ENCODE measurements around the gene RDM1. TPM values are rescaled to one million over a fixed set of nuclear protein-coding genes. Genes with fewer than 3 reads are reported as not detected.

Gene RDM1
- total RNA-seq, 1 experiment from 2014 or later = 5.5 TPM

DNA sequence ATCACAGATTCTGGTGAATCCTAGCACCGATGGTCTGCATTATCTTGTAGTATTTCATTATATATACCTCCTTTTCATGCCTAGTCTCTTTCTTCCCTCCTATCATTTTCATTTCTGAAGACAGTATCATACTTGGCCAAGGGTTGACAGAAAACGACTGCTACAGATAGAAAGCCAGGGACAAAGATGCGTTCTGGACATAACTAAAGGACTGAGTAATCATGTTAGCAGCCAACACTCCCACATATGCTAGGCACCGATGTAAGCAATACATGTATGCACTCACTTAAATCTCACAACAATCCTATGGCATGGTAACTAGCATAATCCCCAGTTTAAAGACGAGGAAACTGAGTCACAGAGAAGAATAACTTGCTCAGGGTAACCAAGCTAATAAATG is 22.9 kb downstream of the RDM1 start:
- ATAC-seq (no peak), DNase-seq (ENCODE audit: low read depth, low spot score) (no peak)
- TF ChIP-seq SIN3A (IDR thresholded peaks at IDR 0.05; ENCODE audit: borderline replicate concordance, insufficient read depth, low read depth, low read length) = no peak
- TF ChIP-seq, protein P1, sequence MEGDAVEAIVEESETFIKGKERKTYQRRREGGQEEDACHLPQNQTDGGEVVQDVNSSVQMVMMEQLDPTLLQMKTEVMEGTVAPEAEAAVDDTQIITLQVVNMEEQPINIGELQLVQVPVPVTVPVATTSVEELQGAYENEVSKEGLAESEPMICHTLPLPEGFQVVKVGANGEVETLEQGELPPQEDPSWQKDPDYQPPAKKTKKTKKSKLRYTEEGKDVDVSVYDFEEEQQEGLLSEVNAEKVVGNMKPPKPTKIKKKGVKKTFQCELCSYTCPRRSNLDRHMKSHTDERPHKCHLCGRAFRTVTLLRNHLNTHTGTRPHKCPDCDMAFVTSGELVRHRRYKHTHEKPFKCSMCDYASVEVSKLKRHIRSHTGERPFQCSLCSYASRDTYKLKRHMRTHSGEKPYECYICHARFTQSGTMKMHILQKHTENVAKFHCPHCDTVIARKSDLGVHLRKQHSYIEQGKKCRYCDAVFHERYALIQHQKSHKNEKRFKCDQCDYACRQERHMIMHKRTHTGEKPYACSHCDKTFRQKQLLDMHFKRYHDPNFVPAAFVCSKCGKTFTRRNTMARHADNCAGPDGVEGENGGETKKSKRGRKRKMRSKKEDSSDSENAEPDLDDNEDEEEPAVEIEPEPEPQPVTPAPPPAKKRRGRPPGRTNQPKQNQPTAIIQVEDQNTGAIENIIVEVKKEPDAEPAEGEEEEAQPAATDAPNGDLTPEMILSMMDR (IDR thresholded peaks at IDR 0.05) = no peak
- no peak for TF ChIP-seq POLR2AphosphoS5 (IDR thresholded peaks at IDR 0.05; ENCODE audit: low read depth, low read length)
- TF ChIP-seq TCF7L2 (IDR thresholded peaks at IDR 0.05; ENCODE audit: low read depth, low read length) = no peak
- TF ChIP-seq, protein P2, sequence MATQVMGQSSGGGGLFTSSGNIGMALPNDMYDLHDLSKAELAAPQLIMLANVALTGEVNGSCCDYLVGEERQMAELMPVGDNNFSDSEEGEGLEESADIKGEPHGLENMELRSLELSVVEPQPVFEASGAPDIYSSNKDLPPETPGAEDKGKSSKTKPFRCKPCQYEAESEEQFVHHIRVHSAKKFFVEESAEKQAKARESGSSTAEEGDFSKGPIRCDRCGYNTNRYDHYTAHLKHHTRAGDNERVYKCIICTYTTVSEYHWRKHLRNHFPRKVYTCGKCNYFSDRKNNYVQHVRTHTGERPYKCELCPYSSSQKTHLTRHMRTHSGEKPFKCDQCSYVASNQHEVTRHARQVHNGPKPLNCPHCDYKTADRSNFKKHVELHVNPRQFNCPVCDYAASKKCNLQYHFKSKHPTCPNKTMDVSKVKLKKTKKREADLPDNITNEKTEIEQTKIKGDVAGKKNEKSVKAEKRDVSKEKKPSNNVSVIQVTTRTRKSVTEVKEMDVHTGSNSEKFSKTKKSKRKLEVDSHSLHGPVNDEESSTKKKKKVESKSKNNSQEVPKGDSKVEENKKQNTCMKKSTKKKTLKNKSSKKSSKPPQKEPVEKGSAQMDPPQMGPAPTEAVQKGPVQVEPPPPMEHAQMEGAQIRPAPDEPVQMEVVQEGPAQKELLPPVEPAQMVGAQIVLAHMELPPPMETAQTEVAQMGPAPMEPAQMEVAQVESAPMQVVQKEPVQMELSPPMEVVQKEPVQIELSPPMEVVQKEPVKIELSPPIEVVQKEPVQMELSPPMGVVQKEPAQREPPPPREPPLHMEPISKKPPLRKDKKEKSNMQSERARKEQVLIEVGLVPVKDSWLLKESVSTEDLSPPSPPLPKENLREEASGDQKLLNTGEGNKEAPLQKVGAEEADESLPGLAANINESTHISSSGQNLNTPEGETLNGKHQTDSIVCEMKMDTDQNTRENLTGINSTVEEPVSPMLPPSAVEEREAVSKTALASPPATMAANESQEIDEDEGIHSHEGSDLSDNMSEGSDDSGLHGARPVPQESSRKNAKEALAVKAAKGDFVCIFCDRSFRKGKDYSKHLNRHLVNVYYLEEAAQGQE (IDR thresholded peaks at IDR 0.05; ENCODE audit: insufficient read depth in 1 of 2, low read depth in 2 of 2, low read length in 1 of 2) = no peak
- no peaks in the 10 kb centered on the region for H3K27me3 ChIP-seq (ENCODE audit: control insufficient read depth, insufficient read depth, low read length)
- H3K36me3 ChIP-seq (ENCODE audit: control insufficient read depth, insufficient read depth, low read length) = no peaks in the 10 kb centered on the region
- H3K9me3 ChIP-seq (ENCODE audit: control insufficient read depth, insufficient read depth, low read depth, low read length) = no peaks in the 10 kb centered on the region
- H3K4me3 ChIP-seq (ENCODE audit: low read depth in 2 of 2, low read length in 2 of 2) = no peak overlapping the region
- in situ Hi-C loops (cut with HindIII; ENCODE audit: low pct_unique_long_range_greater_than_20kb, low sequenced_read_pairs) = no loop called here
- POLR2A ChIA-PET = no interaction called here
- CTCF ChIA-PET = interaction anchor here (0.6 kb wide), 1 partner anchor 81 kb away, joined by 8 read pairs; no protein-coding TSS in a partner anchor
- no peak overlapping the region for H3K27ac ChIP-seq (ENCODE audit: low read length)
- BruUV-seq (replicated peaks) = no TSS peak
- H3K4me1 ChIP-seq (ENCODE audit: control insufficient read depth, insufficient read depth, low read length) = no peaks in the 10 kb centered on the region
- intact Hi-C loops (cut with micrococcal nuclease; ENCODE audit: unreplicated experiment) = no loop called here

DNA sequence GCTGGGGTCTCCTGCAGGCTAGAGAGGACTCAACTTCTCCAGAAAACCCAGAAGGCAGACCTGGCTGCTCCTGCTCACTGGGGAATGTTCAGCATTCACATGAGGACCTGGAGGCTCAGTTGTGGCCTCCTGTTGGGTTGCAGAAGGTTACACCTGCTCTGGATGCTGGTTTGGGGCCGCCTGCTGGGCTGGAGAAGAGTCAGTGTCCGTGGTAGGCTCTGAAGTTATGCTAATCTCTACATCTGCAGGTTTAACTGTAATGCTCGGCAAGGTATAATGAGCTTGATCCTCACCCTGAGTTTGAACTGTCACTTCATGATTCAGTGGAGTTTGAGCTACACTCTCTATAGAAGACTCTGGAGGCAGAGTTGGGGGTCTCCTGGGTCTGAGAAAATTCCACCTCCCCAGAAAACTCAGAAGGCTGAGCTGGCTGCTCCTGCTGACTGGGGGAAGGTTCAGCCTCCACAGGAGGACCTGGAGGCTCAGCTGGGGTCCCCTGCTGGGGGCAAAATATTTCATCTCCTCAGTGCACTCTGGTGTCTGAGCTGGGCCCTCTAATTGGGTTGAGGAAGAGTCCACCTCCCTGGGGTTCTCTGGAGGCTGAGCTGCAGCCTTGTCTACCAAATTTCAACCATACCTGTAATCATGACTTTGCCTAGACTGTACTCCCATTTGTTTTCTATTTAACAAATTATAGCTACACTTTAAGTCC is 23.5 kb downstream of the RDM1 start:
- in situ Hi-C loops (cut with HindIII; ENCODE audit: low pct_unique_long_range_greater_than_20kb, low sequenced_read_pairs) = no loop called here
- ChIA-PET POLR2A (no interaction called here), CTCF (interaction anchor here (0.6 kb wide), 1 partner anchor 80 kb away, joined by 8 read pairs; no protein-coding TSS in a partner anchor)
- H3K36me3 ChIP-seq (ENCODE audit: control insufficient read depth, insufficient read depth, low read length) = no peaks in the 10 kb centered on the region
- H3K27ac ChIP-seq (ENCODE audit: low read length) = no peak overlapping the region
- no peak for TF ChIP-seq SIN3A (IDR thresholded peaks at IDR 0.05; ENCODE audit: borderline replicate concordance, insufficient read depth, low read depth, low read length)
- TF ChIP-seq, protein P2 (IDR thresholded peaks at IDR 0.05; ENCODE audit: insufficient read depth in 1 of 2, low read depth in 2 of 2, low read length in 1 of 2) = no peak
- no peak for TF ChIP-seq POLR2AphosphoS5 (IDR thresholded peaks at IDR 0.05; ENCODE audit: low read depth, low read length)
- no TSS peak for BruUV-seq (replicated peaks)
- DNase-seq (ENCODE audit: low read depth, low spot score) (no peak), ATAC-seq (no peak)
- no peaks in the 10 kb centered on the region for H3K27me3 ChIP-seq (ENCODE audit: control insufficient read depth, insufficient read depth, low read length)
- H3K9me3 ChIP-seq (ENCODE audit: control insufficient read depth, insufficient read depth, low read depth, low read length) = no peaks in the 10 kb centered on the region
- intact Hi-C loops (cut with micrococcal nuclease; ENCODE audit: unreplicated experiment) = no loop called here
- H3K4me3 ChIP-seq (ENCODE audit: low read depth in 2 of 2, low read length in 2 of 2) = no peak overlapping the region
- H3K4me1 ChIP-seq (ENCODE audit: control insufficient read depth, insufficient read depth, low read length) = no peaks in the 10 kb centered on the region
